ENCODE results near the gene NBPF3.
"Not testable (repeated sequence)": the region's sequence is repeated elsewhere in the genome, so short reads cannot be mapped to it uniquely, and the experiment has no call there.

GRCh38 chr1:21409897-21410296 lies 30.0 kb upstream of the NBPF3 start:
- TF ChIP-seq, protein P1, sequence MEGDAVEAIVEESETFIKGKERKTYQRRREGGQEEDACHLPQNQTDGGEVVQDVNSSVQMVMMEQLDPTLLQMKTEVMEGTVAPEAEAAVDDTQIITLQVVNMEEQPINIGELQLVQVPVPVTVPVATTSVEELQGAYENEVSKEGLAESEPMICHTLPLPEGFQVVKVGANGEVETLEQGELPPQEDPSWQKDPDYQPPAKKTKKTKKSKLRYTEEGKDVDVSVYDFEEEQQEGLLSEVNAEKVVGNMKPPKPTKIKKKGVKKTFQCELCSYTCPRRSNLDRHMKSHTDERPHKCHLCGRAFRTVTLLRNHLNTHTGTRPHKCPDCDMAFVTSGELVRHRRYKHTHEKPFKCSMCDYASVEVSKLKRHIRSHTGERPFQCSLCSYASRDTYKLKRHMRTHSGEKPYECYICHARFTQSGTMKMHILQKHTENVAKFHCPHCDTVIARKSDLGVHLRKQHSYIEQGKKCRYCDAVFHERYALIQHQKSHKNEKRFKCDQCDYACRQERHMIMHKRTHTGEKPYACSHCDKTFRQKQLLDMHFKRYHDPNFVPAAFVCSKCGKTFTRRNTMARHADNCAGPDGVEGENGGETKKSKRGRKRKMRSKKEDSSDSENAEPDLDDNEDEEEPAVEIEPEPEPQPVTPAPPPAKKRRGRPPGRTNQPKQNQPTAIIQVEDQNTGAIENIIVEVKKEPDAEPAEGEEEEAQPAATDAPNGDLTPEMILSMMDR (IDR thresholded peaks at IDR 0.05; ENCODE audit: low read depth, low read length, poor library complexity, severe bottlenecking), result not testable (repeated sequence)
- not testable (repeated sequence) for TF ChIP-seq EZH2phosphoT487 (IDR thresholded peaks at IDR 0.05; ENCODE audit: borderline replicate concordance, low read length)

All from DOHH2 (cell line).